OCI-LY7 (cell line): ENCODE data around the gene GBGT1. TPM values are rescaled to one million over a fixed set of nuclear protein-coding genes. Genes with fewer than 3 reads are reported as not detected.

ENCODE experiments used
- BruUV-seq: library from RNA; stranded (reverse); fragments of 400-500 nt; replicated peaks from 2 replicates; lab custom pipeline; 2021; lab: Mats Ljungman, UMichigan
- CTCF ChIA-PET: fragments of 300-600 bp; sonication (Branson Sonifier 250); formaldehyde crosslinking; loops from one replicate; lab custom pipeline; 2022; ENCODE audit warnings: antibody characterized with exemption; ENCODE audit not compliant: unreplicated experiment; lab: Charles Lee
- POLR2A ChIA-PET: fragments of 300-600 bp; sonication (Branson Sonifier 250); formaldehyde crosslinking; loops from one replicate; lab custom pipeline; 2022; ENCODE audit warnings: antibody characterized with exemption; lab: Charles Lee
- DNase-seq: peaks from one replicate; pipeline ENCODE4 v3.0.0-alpha.2; 2015; ENCODE audit warnings: low spot score
- H2AFZ ChIP-seq: fragments of 200-600 bp; sonication (generic), shearing (Covaris generic); 2 replicates; pipeline ENCODE4 v1.6.1; 2014; ENCODE audit warnings: mild to moderate bottlenecking, antibody characterized with exemption, low read length, moderate library complexity
- H3K27ac ChIP-seq: fragments of 200-600 bp; sonication (generic); 2 replicates; pipeline ENCODE4 v1.5.1; 2014; ENCODE audit warnings: mixed run types, low read depth, mild to moderate bottlenecking, moderate library complexity, low read length, inconsistent platforms; ENCODE audit not compliant: poor library complexity, severe bottlenecking
- H3K36me3 ChIP-seq: fragments of 200-600 bp; sonication (generic); 2 replicates; pipeline ENCODE4 v1.6.1; 2014; ENCODE audit warnings: mild to moderate bottlenecking, antibody characterized with exemption, low read length, moderate library complexity, mixed read lengths; ENCODE audit not compliant: insufficient read depth
- H3K4me1 ChIP-seq: fragments of 200-600 bp; sonication (generic); 2 replicates; pipeline ENCODE4 v1.5.1; 2014; ENCODE audit warnings: mild to moderate bottlenecking, low read length; ENCODE audit not compliant: insufficient read depth, poor library complexity, severe bottlenecking
- H3K4me2 ChIP-seq: fragments of 200-600 bp; sonication (generic); 2 replicates; pipeline ENCODE4 v1.6.1; 2014; ENCODE audit warnings: mild to moderate bottlenecking, low read length
- H3K4me3 ChIP-seq: fragments of 200-600 bp; sonication (generic); 2 replicates; pipeline ENCODE4 v1.5.1; 2014; ENCODE audit warnings: mild to moderate bottlenecking, low read depth, low read length; ENCODE audit not compliant: poor library complexity, severe bottlenecking
- H3K79me2 ChIP-seq: fragments of 200-600 bp; sonication (generic); 2 replicates; pipeline ENCODE4 v1.6.1; 2016; ENCODE audit warnings: low read depth, mild to moderate bottlenecking, low read length, moderate library complexity, mixed read lengths; ENCODE audit not compliant: insufficient read depth
- H3K9me2 ChIP-seq: fragments of 200-600 bp; sonication (generic); 2 replicates; pipeline ENCODE4 v1.6.1; 2016; ENCODE audit warnings: mild to moderate bottlenecking, low read length, mixed read lengths; ENCODE audit not compliant: insufficient read depth
- H3K9me3 ChIP-seq: fragments of 200-600 bp; sonication (generic); 2 replicates; pipeline ENCODE4 v1.6.1; 2014; ENCODE audit warnings: mild to moderate bottlenecking, mixed run types, low read length, mixed read lengths
- H4K20me1 ChIP-seq: fragments of 200-600 bp; sonication (generic); 2 replicates; pipeline ENCODE4 v1.6.1; 2014; ENCODE audit warnings: mild to moderate bottlenecking, antibody characterized with exemption, low read length, moderate library complexity, mixed read lengths; ENCODE audit not compliant: insufficient read depth
- EZH2phosphoT487 ChIP-seq: fragments of 200-600 bp; sonication (generic); IDR thresholded peaks from 2 replicates; pipeline ENCODE4 v1.6.1; 2018; ENCODE audit warnings: low read depth, borderline replicate concordance, mild to moderate bottlenecking, mixed run types, antibody characterized with exemption, low read length, moderate library complexity, mixed read lengths
- intact Hi-C: fragments of 100-400 bp; cut with micrococcal nuclease; formaldehyde crosslinking; loops from one replicate; pipeline ENCODE4 v1.10.0; 2022; ENCODE audit not compliant: unreplicated experiment
- total RNA-seq, 2 experiments: library from RNA; depleted of rRNA in 1 of 2; stranded (reverse); fragments of >200 nt in 1 of 2; shearing (Covaris generic) in 1 of 2; gene quantifications; 2 replicates each; pipeline ENCODE4 v1.2.3, GENCODE V29; 2014 to 2022
- TF ChIP-seq, protein P1 (sequence below): fragments of 200-600 bp; sonication (generic); conservative IDR thresholded peaks from 2 replicates; pipeline ENCODE4 v1.5.1; 2014; ENCODE audit warnings: mild to moderate bottlenecking, antibody characterized with exemption, low read length, moderate library complexity, mixed read lengths

The GBGT1 gene
- total RNA-seq, 2 experiments from 2014 or later = 2.1 to 5.9 TPM

DNA sequence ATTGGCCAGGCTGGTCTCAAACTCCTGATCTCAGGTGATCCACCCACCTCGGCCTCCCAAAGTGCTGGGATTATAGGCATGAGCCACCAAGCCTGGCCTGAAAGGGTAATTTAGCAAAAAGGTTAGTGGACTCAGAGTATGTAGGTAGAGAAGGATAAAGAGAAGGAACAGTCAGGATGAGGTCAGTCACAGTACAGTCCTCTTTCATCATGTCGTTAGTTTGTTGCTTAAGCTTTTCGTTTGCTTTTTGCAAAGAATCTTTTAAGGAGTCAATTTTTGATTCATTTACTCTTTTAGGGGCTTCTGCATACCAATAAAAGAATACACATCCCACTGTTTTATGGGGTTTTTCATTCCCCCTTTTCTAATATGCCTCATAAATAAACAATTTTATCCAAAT lies 17.8 kb upstream of the GBGT1 start:
- no peak overlapping the region for H3K4me3 ChIP-seq
- no peaks in the 10 kb centered on the region for H3K36me3 ChIP-seq
- no peak for DNase-seq
- no peak for TF ChIP-seq EZH2phosphoT487
- TF ChIP-seq, protein P1, sequence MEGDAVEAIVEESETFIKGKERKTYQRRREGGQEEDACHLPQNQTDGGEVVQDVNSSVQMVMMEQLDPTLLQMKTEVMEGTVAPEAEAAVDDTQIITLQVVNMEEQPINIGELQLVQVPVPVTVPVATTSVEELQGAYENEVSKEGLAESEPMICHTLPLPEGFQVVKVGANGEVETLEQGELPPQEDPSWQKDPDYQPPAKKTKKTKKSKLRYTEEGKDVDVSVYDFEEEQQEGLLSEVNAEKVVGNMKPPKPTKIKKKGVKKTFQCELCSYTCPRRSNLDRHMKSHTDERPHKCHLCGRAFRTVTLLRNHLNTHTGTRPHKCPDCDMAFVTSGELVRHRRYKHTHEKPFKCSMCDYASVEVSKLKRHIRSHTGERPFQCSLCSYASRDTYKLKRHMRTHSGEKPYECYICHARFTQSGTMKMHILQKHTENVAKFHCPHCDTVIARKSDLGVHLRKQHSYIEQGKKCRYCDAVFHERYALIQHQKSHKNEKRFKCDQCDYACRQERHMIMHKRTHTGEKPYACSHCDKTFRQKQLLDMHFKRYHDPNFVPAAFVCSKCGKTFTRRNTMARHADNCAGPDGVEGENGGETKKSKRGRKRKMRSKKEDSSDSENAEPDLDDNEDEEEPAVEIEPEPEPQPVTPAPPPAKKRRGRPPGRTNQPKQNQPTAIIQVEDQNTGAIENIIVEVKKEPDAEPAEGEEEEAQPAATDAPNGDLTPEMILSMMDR = no peak
- H3K27ac ChIP-seq = no peak overlapping the region
- no peaks in the 10 kb centered on the region for H3K9me3 ChIP-seq
- CTCF ChIA-PET = interaction anchor here (0.6 to 1.1 kb wide), 2 partner anchors 34 to 309 kb away, joined by 3 to 4 read pairs; no protein-coding TSS in a partner anchor
- H4K20me1 ChIP-seq = no peaks in the 10 kb centered on the region
- H2AFZ ChIP-seq = no peak overlapping the region
- H3K4me1 ChIP-seq = no peaks in the 10 kb centered on the region
- H3K9me2 ChIP-seq = no peaks in the 10 kb centered on the region
- no peak overlapping the region for H3K4me2 ChIP-seq
- intact Hi-C loops = no loop called here
- BruUV-seq = no TSS peak
- H3K79me2 ChIP-seq = no peaks in the 10 kb centered on the region
- POLR2A ChIA-PET = no interaction called here

DNA sequence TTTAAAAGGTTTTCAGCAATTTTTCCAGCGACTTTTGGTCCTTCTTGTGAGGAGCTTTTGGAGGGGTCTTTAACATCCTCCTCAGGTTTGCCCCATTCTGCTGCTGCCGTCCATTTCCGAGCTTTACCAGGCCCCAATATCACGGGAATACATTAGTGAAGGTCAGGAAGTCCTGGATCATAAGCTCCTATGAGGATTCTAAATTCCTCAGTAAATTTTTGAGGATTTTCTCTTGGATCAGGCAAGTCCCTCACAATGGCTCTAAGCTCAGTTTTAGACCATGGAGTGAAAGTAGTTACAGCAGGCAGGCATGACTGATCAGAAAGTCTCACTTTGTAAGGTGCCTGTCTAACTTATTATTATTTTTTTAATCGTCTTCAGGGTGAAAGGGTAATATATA lies 17.2 kb upstream of the GBGT1 start:
- TF ChIP-seq, protein P1 = no peak
- no peak for TF ChIP-seq EZH2phosphoT487
- no TSS peak for BruUV-seq

DNA sequence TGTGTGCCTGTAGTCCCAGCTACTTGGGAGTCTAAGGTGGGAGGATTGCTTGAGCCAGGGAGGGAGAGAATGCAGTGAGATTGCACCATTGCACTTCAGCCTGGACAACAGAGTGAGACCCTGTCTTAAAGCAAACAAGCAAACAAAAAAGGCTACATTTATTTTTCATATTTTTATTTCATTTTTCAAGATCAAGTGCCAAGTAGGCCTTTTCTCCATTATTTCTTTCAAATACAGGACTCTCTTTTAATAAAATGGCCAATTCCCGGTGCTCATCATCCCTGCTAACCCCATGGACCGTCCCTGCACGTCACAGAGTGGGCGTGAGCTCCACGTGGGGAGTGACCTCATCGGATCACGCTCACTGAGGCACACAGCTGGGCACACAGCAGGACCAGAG lies 9.3 kb upstream of the GBGT1 start:
- H3K4me3 ChIP-seq = no peak overlapping the region
- H3K9me3 ChIP-seq = no peaks in the 10 kb centered on the region
- no peaks in the 10 kb centered on the region for H3K36me3 ChIP-seq
- H3K4me2 ChIP-seq = no peak overlapping the region
- TF ChIP-seq, protein P1 = no peak
- no peak for TF ChIP-seq EZH2phosphoT487
- ChIA-PET CTCF (no interaction called here), POLR2A (no interaction called here)
- H3K27ac ChIP-seq = no peak overlapping the region
- no peaks in the 10 kb centered on the region for H3K79me2 ChIP-seq
- H3K4me1 ChIP-seq = peaks cover 22% of the 10 kb centered on the region
- no peak for DNase-seq
- intact Hi-C loops = no loop called here
- no peaks in the 10 kb centered on the region for H4K20me1 ChIP-seq
- no peak overlapping the region for H2AFZ ChIP-seq
- no peaks in the 10 kb centered on the region for H3K9me2 ChIP-seq
- BruUV-seq = no TSS peak

More for the DNA sequence above, 17.2 kb upstream of the GBGT1 start:
- H3K4me3 ChIP-seq = no peak overlapping the region
- intact Hi-C loops = no loop called here
- H3K4me2 ChIP-seq = no peak overlapping the region
- ChIA-PET POLR2A (no interaction called here), CTCF (interaction anchor here (0.6 to 1.1 kb wide), 2 partner anchors 33 to 310 kb away, joined by 3 to 4 read pairs; no protein-coding TSS in a partner anchor)
- H3K79me2 ChIP-seq = no peaks in the 10 kb centered on the region
- no peaks in the 10 kb centered on the region for H3K9me2 ChIP-seq
- no peak overlapping the region for H2AFZ ChIP-seq
- no peaks in the 10 kb centered on the region for H4K20me1 ChIP-seq
- H3K27ac ChIP-seq = no peak overlapping the region
- H3K4me1 ChIP-seq = no peaks in the 10 kb centered on the region
- H3K9me3 ChIP-seq = no peaks in the 10 kb centered on the region
- DNase-seq = no peak
- no peaks in the 10 kb centered on the region for H3K36me3 ChIP-seq
